Measurements from ENCODE around the gene APPL2.

APPL2 gene

DNA sequence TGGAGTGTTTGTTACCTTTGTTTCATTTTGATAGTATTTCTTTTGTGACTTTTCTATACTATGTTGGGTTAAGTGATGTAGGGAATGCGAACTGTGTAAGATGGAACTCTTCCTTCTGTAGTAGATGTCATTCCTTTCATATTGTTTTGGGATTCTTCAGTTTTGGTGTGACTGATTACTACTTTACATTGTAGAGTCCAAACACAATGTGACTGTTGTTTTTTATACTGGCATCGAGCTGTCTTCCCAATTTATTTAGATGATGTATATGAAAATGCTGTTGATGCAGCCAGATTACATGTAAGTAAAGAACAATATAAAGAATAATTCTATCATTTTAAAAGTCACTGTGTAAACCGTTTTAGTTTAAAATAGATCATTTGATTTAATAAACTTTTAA lies 93.7 kb downstream of the APPL2 start:
- Histone ChIP-seq H3K36me3 (ENCODE audit: insufficient read depth, low read depth, low read length) (peaks cover 96% of the 10 kb centered on the region), H3K9ac (ENCODE audit: low read depth, low read length) (no peak overlapping the region), H3K4me3 (ENCODE audit: low read length) (no peak overlapping the region), H3K27ac (ENCODE audit: low read length) (no peak overlapping the region), H3K27me3 (ENCODE audit: insufficient read depth, low read length) (no peaks in the 10 kb centered on the region), H3K4me1 (ENCODE audit: insufficient read depth, low read length) (no peaks in the 10 kb centered on the region), H3K9me3 (ENCODE audit: insufficient read depth, low read depth, low read length) (no peaks in the 10 kb centered on the region)

DNA sequence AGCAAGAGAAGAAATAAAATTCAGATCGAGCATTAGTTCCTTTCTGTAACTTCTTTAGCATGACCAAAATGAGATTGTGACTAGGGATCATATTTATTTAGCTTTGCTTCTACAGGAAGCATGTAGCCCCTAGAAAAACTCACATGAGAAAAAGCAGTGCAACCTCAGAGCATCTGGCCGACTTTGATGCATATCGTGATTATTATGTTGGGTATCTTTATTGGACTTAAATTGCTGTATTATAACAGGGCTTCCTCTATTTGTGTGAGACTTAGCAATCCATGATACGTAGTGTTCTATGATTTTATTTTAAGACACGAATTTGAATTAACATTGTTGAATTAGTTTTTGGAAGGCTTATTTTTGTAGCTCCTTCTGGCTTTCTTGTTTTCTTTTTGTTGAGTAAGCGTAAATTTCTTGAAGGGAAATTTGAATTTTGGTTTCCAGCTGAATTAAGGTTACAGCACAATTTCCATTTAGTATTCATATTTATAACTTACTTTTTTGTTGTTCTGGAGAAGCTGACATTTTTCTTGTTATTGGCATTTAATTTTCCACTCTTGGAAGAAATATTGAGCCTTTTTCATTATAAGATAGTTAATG lies 94.6 kb downstream of the APPL2 start:
- peaks cover 96% of the 10 kb centered on the region for H3K36me3 ChIP-seq (ENCODE audit: insufficient read depth, low read depth, low read length)
- H3K27ac ChIP-seq (ENCODE audit: low read length), result no peak overlapping the region
- H3K9ac ChIP-seq (ENCODE audit: low read depth, low read length), result no peak overlapping the region

DNA sequence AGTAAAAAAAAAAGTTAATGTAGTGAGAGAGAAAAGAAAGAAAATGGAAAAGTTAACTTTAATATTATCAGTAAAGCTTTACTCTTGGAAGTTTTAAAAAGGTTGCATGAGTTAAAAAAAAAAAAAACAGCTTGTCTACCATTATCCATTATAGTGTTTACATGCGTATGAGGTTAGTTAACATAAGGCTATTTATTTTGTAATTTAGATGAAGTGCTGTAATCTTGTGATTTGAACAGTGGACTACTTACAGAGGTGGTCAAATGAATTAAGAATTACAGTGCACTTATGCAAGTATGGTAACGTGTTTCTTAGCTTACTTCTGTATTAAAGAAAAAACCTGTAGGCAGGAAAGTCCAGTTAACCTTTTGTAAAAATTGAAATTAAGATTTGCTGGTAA lies 97.7 kb downstream of the APPL2 start:
- no peak overlapping the region for H3K27ac ChIP-seq (ENCODE audit: low read length)
- peaks cover 93% of the 10 kb centered on the region for H3K36me3 ChIP-seq (ENCODE audit: insufficient read depth, low read depth, low read length)
- H3K9me3 ChIP-seq (ENCODE audit: insufficient read depth, low read depth, low read length), result no peaks in the 10 kb centered on the region

More for the DNA sequence above, 94.6 kb downstream of the APPL2 start:
- Histone ChIP-seq H3K4me1 (ENCODE audit: insufficient read depth, low read length) (no peaks in the 10 kb centered on the region), H3K4me3 (ENCODE audit: low read length) (no peak overlapping the region), H3K27me3 (ENCODE audit: insufficient read depth, low read length) (no peaks in the 10 kb centered on the region), H3K9me3 (ENCODE audit: insufficient read depth, low read depth, low read length) (no peaks in the 10 kb centered on the region)

More for the DNA sequence above, 97.7 kb downstream of the APPL2 start:
- no peak overlapping the region for H3K9ac ChIP-seq (ENCODE audit: low read depth, low read length)
- H3K4me1 ChIP-seq (ENCODE audit: insufficient read depth, low read length), result no peaks in the 10 kb centered on the region
- no peaks in the 10 kb centered on the region for H3K27me3 ChIP-seq (ENCODE audit: insufficient read depth, low read length)
- H3K4me3 ChIP-seq (ENCODE audit: low read length), result no peak overlapping the region
